B cell (primary cell): Measurements from ENCODE around the gene RFX2.

ENCODE experiments used
- CTCF ChIP-seq: fragments of 200-600 bp; IDR thresholded peaks from one replicate; pipeline ENCODE4 v1.8.0; 2022; ENCODE audit warnings: antibody characterized with exemption, mild to moderate bottlenecking
- EZH2 ChIP-seq: IDR thresholded peaks from 2 replicates; pipeline ENCODE4 v1.6.1; 2012; ENCODE audit warnings: borderline replicate concordance, low read depth, mild to moderate bottlenecking, moderate library complexity, low read length; ENCODE audit not compliant: insufficient read depth, poor library complexity, severe bottlenecking

- TF ChIP-seq CTCF, result no peak
- no peak for TF ChIP-seq EZH2
These were observed 117.5 kb downstream of the RFX2 start for GRCh38 chr19:5992756-5993155.
